Keratinocyte (primary cell): ENCODE results near the gene TRPV4. TPM values are rescaled to one million over a fixed set of nuclear protein-coding genes. Genes with fewer than 3 reads are reported as not detected.

Source experiments
- DNase-seq: peaks from one replicate; pipeline ENCODE4 v3.0.0-alpha.2; 2011; ENCODE audit warnings: low read depth, missing footprints, low spot score
- FAIRE-seq: peaks from 2 replicates; lab custom pipeline; 2011; peaks lifted over from hg19 to GRCh38; lab: Jason Lieb, UNC
- H2AFZ ChIP-seq: 2 replicates; pipeline ENCODE4 v1.6.0; 2012; ENCODE audit warnings: low read length, control low read depth, inconsistent platforms; ENCODE audit not compliant: control insufficient read depth
- H3K27ac ChIP-seq: 2 replicates; pipeline ENCODE4 v1.5.1; 2011; ENCODE audit warnings: low read length; ENCODE audit not compliant: control insufficient read depth, insufficient read depth
- H3K27me3 ChIP-seq: 3 replicates; pipeline ENCODE4 v1.6.0; 2011; ENCODE audit warnings: low read length; ENCODE audit not compliant: control insufficient read depth, insufficient read depth; ENCODE audit errors: extremely low read depth
- H3K36me3 ChIP-seq, 2 experiments: 2 replicates in 1 of 2; 3 replicates in 1 of 2; pipeline ENCODE4 v1.5.1; 2011; ENCODE audit warnings: low read length in 2 of 2, mild to moderate bottlenecking in 1 of 2; ENCODE audit not compliant: control insufficient read depth in 2 of 2, insufficient read depth in 2 of 2; ENCODE audit errors: extremely low read depth in 1 of 2
- H3K4me1 ChIP-seq: 3 replicates; pipeline ENCODE4 v1.5.1; 2011; ENCODE audit warnings: low read length; ENCODE audit not compliant: control insufficient read depth, insufficient read depth; ENCODE audit errors: extremely low read depth
- H3K4me2 ChIP-seq: 3 replicates; pipeline ENCODE4 v1.6.0; 2011; ENCODE audit warnings: low read depth, low read length; ENCODE audit not compliant: control insufficient read depth, insufficient read depth; ENCODE audit errors: extremely low read depth
- H3K4me3 ChIP-seq, 3 experiments: fragments of 200-600 bp in 1 of 3; sonication (generic) in 1 of 3; 2 replicates in 2 of 3; 3 replicates in 1 of 3; pipeline ENCODE4 v1.5.1; 2011 to 2016; ENCODE audit warnings: low read length in 3 of 3, mild to moderate bottlenecking in 3 of 3, control low read depth in 2 of 3, inconsistent platforms in 1 of 3, low read depth in 1 of 3, mixed read lengths in 1 of 3, mixed run types in 1 of 3, moderate library complexity in 1 of 3; ENCODE audit not compliant: control insufficient read depth in 2 of 3, insufficient read depth in 2 of 3; ENCODE audit errors: extremely low read depth in 1 of 3
- H3K79me2 ChIP-seq: 2 replicates; pipeline ENCODE4 v1.6.0; 2012; ENCODE audit warnings: low read length; ENCODE audit not compliant: control insufficient read depth, insufficient read depth
- H3K9ac ChIP-seq: 3 replicates; pipeline ENCODE4 v1.6.0; 2011; ENCODE audit warnings: low read length; ENCODE audit not compliant: control insufficient read depth, insufficient read depth; ENCODE audit errors: extremely low read depth
- H3K9me1 ChIP-seq: 3 replicates; pipeline ENCODE4 v1.6.0; 2011; ENCODE audit warnings: low read length; ENCODE audit not compliant: control insufficient read depth, insufficient read depth; ENCODE audit errors: extremely low read depth
- H3K9me3 ChIP-seq: 2 replicates; pipeline ENCODE4 v1.5.1; 2012; ENCODE audit warnings: low read depth, low read length; ENCODE audit not compliant: control insufficient read depth
- H4K20me1 ChIP-seq: 3 replicates; pipeline ENCODE4 v1.6.0; 2011; ENCODE audit warnings: low read length; ENCODE audit not compliant: control insufficient read depth, insufficient read depth; ENCODE audit errors: extremely low read depth
- EZH2 ChIP-seq: IDR thresholded peaks from one replicate; pipeline ENCODE4 v1.6.1; 2012; ENCODE audit warnings: inconsistent platforms, mild to moderate bottlenecking, low read length, moderate library complexity
- dilution Hi-C: fragments of 300-500 bp; cut with MboI; formaldehyde crosslinking; loops from one replicate; pipeline ENCODE4 v1.7.0; 2020; ENCODE audit warnings: low sequenced_read_pairs; ENCODE audit not compliant: extremely low pct_ligation_motif_present
- polyA plus RNA-seq, 5 experiments: library from polyadenylated mRNA; depleted of rRNA in 3 of 5; stranded (reverse) in 3 of 5; stranded (forward) in 1 of 5; unstranded in 1 of 5; fragments of >200 nt; gene quantifications; 1 replicate in 1 of 5; 2 replicates in 3 of 5; 3 replicates in 1 of 5; pipeline versions ENCODE4 v1.2.1 to v1.2.3, GENCODE V29; 2011 to 2012; ENCODE audit warnings: missing spikeins in 2 of 5, low read depth in 1 of 5, low replicate concordance in 1 of 5
- TF ChIP-seq, protein P1 (sequence below), 3 experiments: IDR thresholded peaks in 1 of 3; conservative IDR thresholded peaks in 1 of 3; optimal IDR thresholded peaks in 1 of 3; 2 replicates in 2 of 3; 3 replicates in 1 of 3; pipeline versions ENCODE3 to v1.5.1; 2011; ENCODE audit warnings: low read length in 3 of 3, mild to moderate bottlenecking in 3 of 3, moderate library complexity in 2 of 3, control low read depth in 1 of 3, inconsistent platforms in 1 of 3; ENCODE audit not compliant: insufficient read depth in 2 of 3; ENCODE audit errors: extremely low read depth in 1 of 3

TRPV4 gene
- polyA plus RNA-seq, 1 donor (not counting 4 experiments of a cell fraction or from before 2014, with no cell fraction given) = 0.46 TPM

DNA sequence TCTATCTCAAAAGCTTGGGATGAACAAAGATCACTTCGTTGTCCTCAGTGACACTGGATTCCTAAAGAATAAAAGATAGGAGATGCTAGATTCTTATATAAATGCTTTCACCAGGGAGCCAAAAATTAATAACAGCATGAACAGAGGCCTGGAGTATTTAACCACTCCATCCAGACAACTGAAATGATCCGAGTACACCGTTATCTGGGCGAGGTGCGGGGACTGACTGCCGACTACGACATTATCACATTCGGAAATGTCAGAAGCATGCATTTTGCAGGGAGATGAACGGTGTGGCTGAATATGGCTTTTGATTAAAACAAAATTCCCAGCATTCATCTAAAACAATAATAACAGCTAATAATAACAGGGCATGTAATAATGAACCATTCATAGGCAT, 56.6 kb downstream of the TRPV4 start:
- FAIRE-seq = no peak
- Histone ChIP-seq H3K79me2 (no peaks in the 10 kb centered on the region), H2AFZ (no peak overlapping the region), H3K36me3 (no peaks in the 10 kb centered on the region), H4K20me1 (no peaks in the 10 kb centered on the region), H3K27me3 (no peaks in the 10 kb centered on the region), H3K4me2 (no peak overlapping the region), H3K4me3 (no peak overlapping the region), H3K9me3 (no peaks in the 10 kb centered on the region), H3K9me1 (no peaks in the 10 kb centered on the region), H3K27ac (no peak overlapping the region), H3K9ac (no peak overlapping the region), H3K4me1 (peaks cover 19% of the 10 kb centered on the region)
- dilution Hi-C loops = loop anchor here (25.0 kb wide), 2 partner anchors 139 to 239 kb away; no protein-coding TSS in a partner anchor
- TF ChIP-seq, protein P1, sequence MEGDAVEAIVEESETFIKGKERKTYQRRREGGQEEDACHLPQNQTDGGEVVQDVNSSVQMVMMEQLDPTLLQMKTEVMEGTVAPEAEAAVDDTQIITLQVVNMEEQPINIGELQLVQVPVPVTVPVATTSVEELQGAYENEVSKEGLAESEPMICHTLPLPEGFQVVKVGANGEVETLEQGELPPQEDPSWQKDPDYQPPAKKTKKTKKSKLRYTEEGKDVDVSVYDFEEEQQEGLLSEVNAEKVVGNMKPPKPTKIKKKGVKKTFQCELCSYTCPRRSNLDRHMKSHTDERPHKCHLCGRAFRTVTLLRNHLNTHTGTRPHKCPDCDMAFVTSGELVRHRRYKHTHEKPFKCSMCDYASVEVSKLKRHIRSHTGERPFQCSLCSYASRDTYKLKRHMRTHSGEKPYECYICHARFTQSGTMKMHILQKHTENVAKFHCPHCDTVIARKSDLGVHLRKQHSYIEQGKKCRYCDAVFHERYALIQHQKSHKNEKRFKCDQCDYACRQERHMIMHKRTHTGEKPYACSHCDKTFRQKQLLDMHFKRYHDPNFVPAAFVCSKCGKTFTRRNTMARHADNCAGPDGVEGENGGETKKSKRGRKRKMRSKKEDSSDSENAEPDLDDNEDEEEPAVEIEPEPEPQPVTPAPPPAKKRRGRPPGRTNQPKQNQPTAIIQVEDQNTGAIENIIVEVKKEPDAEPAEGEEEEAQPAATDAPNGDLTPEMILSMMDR (optimal IDR thresholded peaks at IDR 0.05 in 1 of 3, IDR thresholded peaks at IDR 0.05 in 1 of 3, conservative IDR thresholded peaks at IDR 0.05 in 1 of 3; ENCODE audit: extremely low read depth in 1 of 3, insufficient read depth in 2 of 3, low read length in 3 of 3) = no peak
- no peak for TF ChIP-seq EZH2
- no peak for DNase-seq

DNA sequence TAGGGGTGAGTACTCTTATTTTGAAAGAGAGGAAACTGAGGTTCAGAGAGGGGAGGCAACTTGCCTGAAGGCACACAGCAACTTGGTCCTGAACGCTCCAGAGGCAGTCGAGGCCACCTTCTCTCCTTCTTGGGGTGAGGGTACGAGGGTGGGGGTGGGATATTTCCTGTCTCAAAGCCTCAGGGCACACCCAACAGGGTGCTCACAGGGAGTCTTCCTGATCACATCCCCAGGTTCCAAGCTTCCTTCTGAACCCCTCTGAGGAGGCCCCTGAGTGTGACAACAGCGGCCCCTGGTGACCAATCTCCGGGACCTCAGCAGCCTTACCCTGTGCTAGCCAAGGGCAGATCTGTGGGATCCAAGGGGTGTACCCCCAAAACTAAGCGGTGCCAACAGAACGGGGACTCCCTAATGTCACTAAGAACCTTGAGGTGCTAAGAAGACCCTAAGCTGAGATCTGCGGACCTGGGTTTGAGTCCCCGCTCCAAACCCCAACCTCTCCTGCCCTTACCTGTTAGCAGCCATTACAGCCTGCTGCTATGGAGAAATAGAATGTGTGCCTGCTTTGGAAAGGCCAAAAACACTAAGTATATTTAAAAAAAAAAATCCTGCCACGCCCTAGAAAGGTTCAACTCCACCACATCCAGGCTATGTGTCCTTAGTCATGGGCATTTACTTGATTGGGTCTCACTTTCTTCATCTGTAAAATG, 57.9 kb downstream of the TRPV4 start:
- Histone ChIP-seq H3K4me2 (no peak overlapping the region), H3K27ac (no peak overlapping the region), H3K4me1 (peaks cover 19% of the 10 kb centered on the region), H3K36me3 (no peaks in the 10 kb centered on the region), H4K20me1 (no peaks in the 10 kb centered on the region), H3K27me3 (no peaks in the 10 kb centered on the region), H3K9me3 (no peaks in the 10 kb centered on the region), H3K79me2 (no peaks in the 10 kb centered on the region), H2AFZ (no peak overlapping the region), H3K4me3 (no peak overlapping the region), H3K9ac (no peak overlapping the region), H3K9me1 (no peaks in the 10 kb centered on the region)
- no peak for TF ChIP-seq EZH2
- TF ChIP-seq, protein P1 (optimal IDR thresholded peaks at IDR 0.05 in 1 of 3, IDR thresholded peaks at IDR 0.05 in 1 of 3, conservative IDR thresholded peaks at IDR 0.05 in 1 of 3; ENCODE audit: extremely low read depth in 1 of 3, insufficient read depth in 2 of 3, low read length in 3 of 3) = peak; percentile 89 to 94 (median 93)
- dilution Hi-C loops = loop anchor here (25.0 kb wide), 2 partner anchors 138 to 238 kb away; no protein-coding TSS in a partner anchor
- DNase-seq (no peak), FAIRE-seq (peak; percentile 67)
